Fibroblast of lung (primary cell): ENCODE data around the gene AMFR. TPM values are rescaled to one million over a fixed set of nuclear protein-coding genes. Genes with fewer than 3 reads are reported as not detected.
"Not testable (repeated sequence)": the region's sequence is repeated elsewhere in the genome, so short reads cannot be mapped to it uniquely, and the experiment has no call there.

ENCODE experiments used
- DNase-seq, 2 donors: peaks; one replicate each; pipeline versions ENCODE4 v3.0.0 to v3.0.0-alpha.2; 2010; ENCODE audit warnings: low read depth in 2 of 2
- H2AFZ ChIP-seq: 2 replicates; pipeline ENCODE4 v1.5.1; 2012; ENCODE audit warnings: low read length, control low read depth, inconsistent platforms
- H3K27ac ChIP-seq: 2 replicates; pipeline ENCODE4 v1.5.1; 2011; ENCODE audit warnings: low read length, control low read depth; ENCODE audit not compliant: insufficient read depth
- H3K27me3 ChIP-seq: 2 replicates; pipeline ENCODE4 v1.5.1; 2011; ENCODE audit warnings: mild to moderate bottlenecking, low read length; ENCODE audit not compliant: control insufficient read depth, insufficient read depth
- H3K36me3 ChIP-seq: 2 replicates; pipeline ENCODE4 v1.5.1; 2011; ENCODE audit warnings: low read length; ENCODE audit not compliant: control insufficient read depth, insufficient read depth
- H3K4me1 ChIP-seq: 2 replicates; pipeline ENCODE4 v1.5.1; 2011; ENCODE audit warnings: low read length; ENCODE audit not compliant: control insufficient read depth, insufficient read depth; ENCODE audit errors: extremely low read depth
- H3K4me2 ChIP-seq: 2 replicates; pipeline ENCODE4 v1.5.1; 2011; ENCODE audit warnings: low read length, control low read depth; ENCODE audit not compliant: insufficient read depth; ENCODE audit errors: extremely low read depth
- H3K4me3 ChIP-seq, 4 experiments: fragments of 200-600 bp in 1 of 4; sonication (generic) in 1 of 4; replicated peaks in 1 of 4; 2 replicates each; pipeline ENCODE4 v1.5.1; 2011 to 2016; ENCODE audit warnings: low read length in 4 of 4, low read depth in 3 of 4, mild to moderate bottlenecking in 3 of 4, control low read depth in 2 of 4, inconsistent platforms in 1 of 4, mixed read lengths in 1 of 4; ENCODE audit not compliant: insufficient read depth in 1 of 4; ENCODE audit errors: control extremely low read depth in 1 of 4
- H3K79me2 ChIP-seq: 2 replicates; pipeline ENCODE4 v1.5.1; 2012; ENCODE audit warnings: mild to moderate bottlenecking, low read length, inconsistent platforms; ENCODE audit not compliant: control insufficient read depth, insufficient read depth
- H3K9ac ChIP-seq: 2 replicates; pipeline ENCODE4 v1.5.1; 2011; ENCODE audit warnings: mild to moderate bottlenecking, low read length, control low read depth; ENCODE audit not compliant: insufficient read depth
- H3K9me3 ChIP-seq: 2 replicates; pipeline ENCODE4 v1.5.1; 2012; ENCODE audit warnings: low read depth, low read length; ENCODE audit not compliant: control insufficient read depth, insufficient read depth
- H4K20me1 ChIP-seq: 2 replicates; pipeline ENCODE4 v1.5.1; 2011; ENCODE audit warnings: low read length; ENCODE audit not compliant: control insufficient read depth, insufficient read depth; ENCODE audit errors: extremely low read depth
- CTCF ChIP-seq, 2 donors: IDR thresholded peaks in 1 of 2; conservative IDR thresholded peaks in 1 of 2; 1 replicate in 1 of 2; 2 replicates in 1 of 2; pipeline ENCODE4 v1.5.1; 2011 to 2012; ENCODE audit warnings: low read length in 2 of 2, control low read depth in 1 of 2, inconsistent platforms in 1 of 2, low read depth in 1 of 2, mild to moderate bottlenecking in 1 of 2
- EZH2 ChIP-seq: IDR thresholded peaks from 2 replicates; pipeline ENCODE4 v1.5.1; 2012; ENCODE audit warnings: low read length, control low read depth, mild to moderate bottlenecking; ENCODE audit errors: missing control alignments
- polyA plus RNA-seq, 2 donors: library from polyadenylated mRNA; depleted of rRNA in 1 of 2; stranded (reverse) in 1 of 2; unstranded in 1 of 2; fragments of >200 nt; gene quantifications; 2 replicates each; pipeline ENCODE4 v1.2.1, GENCODE V29; 2011 to 2012; ENCODE audit warnings: missing spikeins in 1 of 2
- total RNA-seq: library from RNA; depleted of rRNA; stranded (reverse); fragments of >200 nt; gene quantifications from 2 replicates; pipeline ENCODE4 v1.2.1, GENCODE V29; 2014

Gene AMFR
- total and polyA plus RNA-seq, 2 donors (not counting 1 experiment from before 2014, with no cell fraction given) = 75.9 to 413 TPM

DNA sequence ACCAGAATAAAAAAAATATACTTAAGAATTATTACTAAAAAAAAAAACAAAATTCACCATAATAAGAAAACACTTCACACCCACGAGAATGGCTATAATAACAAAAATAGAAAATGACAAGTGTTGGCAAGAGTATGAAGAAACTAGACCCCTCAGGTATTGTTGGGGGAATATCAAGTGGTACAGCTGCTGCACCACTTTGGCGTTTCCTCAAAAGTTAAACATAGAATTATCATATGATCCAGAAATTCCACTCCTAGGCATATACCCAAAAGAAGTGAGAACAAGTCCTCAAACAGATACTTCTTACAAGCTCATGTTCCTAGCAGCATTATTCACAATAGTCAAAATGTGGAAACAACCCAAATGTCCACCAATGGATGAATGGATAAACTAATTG, 26.3 kb downstream of the AMFR start:
- TF ChIP-seq EZH2 (no peak), CTCF (conservative IDR thresholded peaks at IDR 0.05 in 1 of 2, IDR thresholded peaks at IDR 0.05 in 1 of 2; ENCODE audit: low read depth in 1 of 2, low read length in 2 of 2) (no peak)
- Histone ChIP-seq H3K9ac (no peak overlapping the region), H3K9me3 (no peaks in the 10 kb centered on the region), H3K27ac (no peak overlapping the region), H3K79me2 (no peaks in the 10 kb centered on the region), H3K4me1 (no peaks in the 10 kb centered on the region), H2AFZ (no peak overlapping the region), H3K4me3 (no peak overlapping the region), H3K4me2 (no peak overlapping the region), H4K20me1 (no peaks in the 10 kb centered on the region), H3K36me3 (peaks cover 13% of the 10 kb centered on the region), H3K27me3 (no peaks in the 10 kb centered on the region)
- DNase-seq = no peak

DNA sequence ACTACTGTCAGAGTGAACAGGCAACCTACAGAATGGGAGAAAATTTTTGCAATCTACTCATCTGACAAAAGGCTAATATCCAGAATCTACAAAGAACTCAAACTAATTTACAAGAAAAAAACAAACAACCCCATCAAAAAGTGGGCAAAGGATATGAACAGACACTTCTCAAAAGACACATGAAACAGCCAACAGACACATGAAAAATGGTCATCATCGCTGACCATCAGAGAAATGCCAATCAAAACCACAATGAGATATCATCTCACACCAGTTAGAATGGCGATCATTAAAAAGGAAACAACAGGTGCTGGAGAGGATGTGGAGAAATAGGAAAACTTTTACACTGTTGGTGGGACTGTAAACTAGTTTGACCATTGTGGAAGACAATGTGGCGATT, 28.6 kb downstream of the AMFR start:
- H3K9me3 ChIP-seq, H2AFZ ChIP-seq, H3K9ac ChIP-seq, H3K4me3 ChIP-seq, H3K27ac ChIP-seq, H3K4me2 ChIP-seq, DNase-seq, H3K36me3 ChIP-seq, H3K79me2 ChIP-seq, H3K27me3 ChIP-seq, H3K4me1 ChIP-seq, H4K20me1 ChIP-seq: not testable (repeated sequence)

DNA sequence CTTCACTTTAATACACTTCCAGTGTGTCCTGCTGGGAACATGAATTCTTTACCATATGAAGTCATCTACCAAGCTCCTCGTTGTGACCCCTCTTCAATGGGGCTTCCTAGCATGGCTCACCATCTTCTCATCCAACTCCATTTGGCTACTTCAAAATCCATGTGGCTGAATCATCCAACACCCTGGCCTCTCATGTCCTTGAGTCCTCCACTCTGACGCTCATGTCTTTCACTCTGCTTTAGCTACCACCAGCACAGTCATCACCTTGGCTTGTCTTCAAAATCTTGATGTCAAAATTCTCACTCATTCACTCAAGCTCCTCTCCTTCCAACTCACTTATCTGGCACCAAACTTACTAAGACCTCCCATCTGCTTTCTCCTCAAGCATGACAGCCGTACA, 35.8 kb downstream of the AMFR start:
- peak; percentile 88 to 99 for DNase-seq
- peaks cover 10% of the 10 kb centered on the region for H3K4me1 ChIP-seq
- H3K4me2 ChIP-seq = peak overlapping the region; percentile 59
- peaks cover 7% of the 10 kb centered on the region for H3K36me3 ChIP-seq
- H3K4me3 ChIP-seq = no peak overlapping the region
- no peaks in the 10 kb centered on the region for H4K20me1 ChIP-seq
- H3K27ac ChIP-seq = peak overlapping the region; percentile 90
- no peaks in the 10 kb centered on the region for H3K79me2 ChIP-seq
- no peak overlapping the region for H2AFZ ChIP-seq
- H3K9me3 ChIP-seq = no peaks in the 10 kb centered on the region
- no peak overlapping the region for H3K9ac ChIP-seq
- no peaks in the 10 kb centered on the region for H3K27me3 ChIP-seq
- TF ChIP-seq CTCF (conservative IDR thresholded peaks at IDR 0.05 in 1 of 2, IDR thresholded peaks at IDR 0.05 in 1 of 2; ENCODE audit: low read depth in 1 of 2, low read length in 2 of 2) (no peak), EZH2 (no peak)
